GM23248 (cell line): Measurements from ENCODE around the gene RSF1.

Source experiments
- EZH2 ChIP-seq: fragments of 200-600 bp; sonication (generic); IDR thresholded peaks from 2 replicates; pipeline ENCODE4 v1.6.1; 2018; ENCODE audit warnings: antibody characterized with exemption, mild to moderate bottlenecking; ENCODE audit not compliant: insufficient read depth, poor library complexity, severe bottlenecking
- EZH2phosphoT487 ChIP-seq: fragments of 200-600 bp; sonication (generic); IDR thresholded peaks from 2 replicates; pipeline ENCODE4 v1.6.1; 2018; ENCODE audit warnings: antibody characterized with exemption, moderate library complexity, mild to moderate bottlenecking, low read depth; ENCODE audit not compliant: insufficient read depth

DNA sequence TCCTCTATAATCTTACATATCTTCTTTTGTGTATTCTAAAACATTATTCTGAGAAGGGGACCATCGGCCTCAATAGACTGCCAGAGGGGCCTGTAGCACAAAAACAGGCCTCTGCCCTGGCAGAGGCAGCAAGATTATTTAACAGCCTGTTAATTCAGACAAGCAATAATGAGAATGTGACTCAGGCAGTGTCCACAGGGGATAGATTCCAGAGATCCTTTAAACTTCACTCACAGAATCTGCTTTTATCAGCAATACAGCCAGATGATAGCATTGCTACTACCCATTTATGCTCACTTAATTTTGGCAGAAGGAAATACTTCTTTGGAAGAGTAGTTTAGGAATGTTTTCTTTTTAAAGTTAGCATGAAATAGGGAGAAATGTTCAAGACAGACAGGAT lies 45.3 kb upstream of the RSF1 start:
- TF ChIP-seq EZH2 (no peak), EZH2phosphoT487 (no peak)
